ENCODE results near the gene WNT5A.

Gene WNT5A

GRCh38 chr3:55455915-55456314 is 31.2 kb downstream of the WNT5A start:
- Mint-ChIP-seq H3K27me3 (no peaks in the 10 kb centered on the region), H3K9me3 (peaks cover 2% of the 10 kb centered on the region), H3K27ac (no peak overlapping the region), H3K36me3 (ENCODE audit: low read depth) (no peaks in the 10 kb centered on the region), H3K4me3 (no peak overlapping the region), H3K4me1 (ENCODE audit: low read depth) (no peaks in the 10 kb centered on the region)
- no peak for DNase-seq

GRCh38 chr3:55454611-55455010 is 32.5 kb downstream of the WNT5A start:
- H3K27ac Mint-ChIP-seq, result no peak overlapping the region
- H3K4me3 Mint-ChIP-seq, result no peak overlapping the region
- no peak for DNase-seq
- H3K27me3 Mint-ChIP-seq, result no peaks in the 10 kb centered on the region
- H3K4me1 Mint-ChIP-seq (ENCODE audit: low read depth), result no peaks in the 10 kb centered on the region
- peaks cover 5% of the 10 kb centered on the region for H3K9me3 Mint-ChIP-seq
- no peaks in the 10 kb centered on the region for H3K36me3 Mint-ChIP-seq (ENCODE audit: low read depth)

- peaks cover 5% of the 10 kb centered on the region for H3K9me3 Mint-ChIP-seq
These were observed 33.1 kb downstream of the WNT5A start for GRCh38 chr3:55453886-55454496.

GRCh38 chr3:55452886-55453285 is 34.2 kb downstream of the WNT5A start:
- no peak for DNase-seq
- Mint-ChIP-seq H3K4me3 (no peak overlapping the region), H3K9me3 (peaks cover 5% of the 10 kb centered on the region), H3K27ac (no peak overlapping the region), H3K4me1 (ENCODE audit: low read depth) (no peaks in the 10 kb centered on the region), H3K36me3 (ENCODE audit: low read depth) (no peaks in the 10 kb centered on the region), H3K27me3 (no peaks in the 10 kb centered on the region)

More at GRCh38 chr3:55453886-55454496, 33.1 kb downstream of the WNT5A start:
- DNase-seq, result no peak
- Mint-ChIP-seq H3K27me3 (no peaks in the 10 kb centered on the region), H3K27ac (no peak overlapping the region), H3K36me3 (ENCODE audit: low read depth) (no peaks in the 10 kb centered on the region), H3K4me3 (no peak overlapping the region), H3K4me1 (ENCODE audit: low read depth) (no peaks in the 10 kb centered on the region)

GRCh38 chr3:55449527-55449926 is 37.6 kb downstream of the WNT5A start:
- Mint-ChIP-seq H3K9me3 (peaks cover 5% of the 10 kb centered on the region), H3K4me1 (ENCODE audit: low read depth) (no peaks in the 10 kb centered on the region), H3K4me3 (no peak overlapping the region), H3K36me3 (ENCODE audit: low read depth) (no peaks in the 10 kb centered on the region), H3K27ac (no peak overlapping the region), H3K27me3 (peaks cover 3% of the 10 kb centered on the region)
- no peak for DNase-seq

GRCh38 chr3:55446850-55447249 is 40.3 kb downstream of the WNT5A start:
- DNase-seq, result no peak

GRCh38 chr3:55445551-55445950 is 41.6 kb downstream of the WNT5A start:
- no peak overlapping the region for H3K4me3 Mint-ChIP-seq
- H3K4me1 Mint-ChIP-seq (ENCODE audit: low read depth), result no peaks in the 10 kb centered on the region
- no peaks in the 10 kb centered on the region for H3K9me3 Mint-ChIP-seq
- DNase-seq, result no peak
- no peak overlapping the region for H3K27ac Mint-ChIP-seq
- peaks cover 3% of the 10 kb centered on the region for H3K27me3 Mint-ChIP-seq
- H3K36me3 Mint-ChIP-seq (ENCODE audit: low read depth), result no peaks in the 10 kb centered on the region

More at GRCh38 chr3:55446850-55447249, 40.3 kb downstream of the WNT5A start:
- H3K36me3 Mint-ChIP-seq (ENCODE audit: low read depth), result no peaks in the 10 kb centered on the region
- H3K4me1 Mint-ChIP-seq (ENCODE audit: low read depth), result no peaks in the 10 kb centered on the region
- no peak overlapping the region for H3K4me3 Mint-ChIP-seq
- H3K27ac Mint-ChIP-seq, result no peak overlapping the region
- H3K9me3 Mint-ChIP-seq, result peaks cover 5% of the 10 kb centered on the region
- peaks cover 3% of the 10 kb centered on the region for H3K27me3 Mint-ChIP-seq

- no peak for DNase-seq
- H3K27ac Mint-ChIP-seq, result no peak overlapping the region
- no peak overlapping the region for H3K4me3 Mint-ChIP-seq
- H3K9me3 Mint-ChIP-seq, result no peaks in the 10 kb centered on the region
- H3K4me1 Mint-ChIP-seq (ENCODE audit: low read depth), result no peaks in the 10 kb centered on the region
- H3K36me3 Mint-ChIP-seq (ENCODE audit: low read depth), result no peaks in the 10 kb centered on the region
- H3K27me3 Mint-ChIP-seq, result peaks cover 3% of the 10 kb centered on the region
These were observed 43.8 kb downstream of the WNT5A start for GRCh38 chr3:55443346-55443745.

- no peak overlapping the region for H3K4me3 Mint-ChIP-seq
These were observed 44.2 kb downstream of the WNT5A start for GRCh38 chr3:55442861-55443260.

GRCh38 chr3:55441499-55441898 is 45.6 kb downstream of the WNT5A start:
- Mint-ChIP-seq H3K9me3 (no peaks in the 10 kb centered on the region), H3K36me3 (ENCODE audit: low read depth) (no peaks in the 10 kb centered on the region), H3K4me3 (no peak overlapping the region), H3K27me3 (peaks cover 3% of the 10 kb centered on the region), H3K4me1 (ENCODE audit: low read depth) (no peaks in the 10 kb centered on the region), H3K27ac (no peak overlapping the region)
- DNase-seq, result no peak

More at GRCh38 chr3:55442861-55443260, 44.2 kb downstream of the WNT5A start:
- no peak for DNase-seq
- H3K36me3 Mint-ChIP-seq (ENCODE audit: low read depth), result no peaks in the 10 kb centered on the region
- H3K27me3 Mint-ChIP-seq, result peaks cover 3% of the 10 kb centered on the region
- H3K9me3 Mint-ChIP-seq, result no peaks in the 10 kb centered on the region
- no peak overlapping the region for H3K27ac Mint-ChIP-seq
- no peaks in the 10 kb centered on the region for H3K4me1 Mint-ChIP-seq (ENCODE audit: low read depth)

- no peaks in the 10 kb centered on the region for H3K9me3 Mint-ChIP-seq
- no peak for DNase-seq
- H3K27me3 Mint-ChIP-seq, result peaks cover 3% of the 10 kb centered on the region
- no peaks in the 10 kb centered on the region for H3K36me3 Mint-ChIP-seq (ENCODE audit: low read depth)
- no peak overlapping the region for H3K27ac Mint-ChIP-seq
- H3K4me3 Mint-ChIP-seq, result no peak overlapping the region
- no peaks in the 10 kb centered on the region for H3K4me1 Mint-ChIP-seq (ENCODE audit: low read depth)
These were observed 46.9 kb downstream of the WNT5A start for GRCh38 chr3:55440104-55440708.

GRCh38 chr3:55439657-55440056 is 47.4 kb downstream of the WNT5A start:
- Mint-ChIP-seq H3K36me3 (ENCODE audit: low read depth) (no peaks in the 10 kb centered on the region), H3K9me3 (no peaks in the 10 kb centered on the region), H3K4me1 (ENCODE audit: low read depth) (no peaks in the 10 kb centered on the region), H3K4me3 (no peak overlapping the region), H3K27me3 (no peaks in the 10 kb centered on the region), H3K27ac (no peak overlapping the region)
- DNase-seq, result no peak

- H3K27me3 Mint-ChIP-seq, result no peaks in the 10 kb centered on the region
- no peaks in the 10 kb centered on the region for H3K36me3 Mint-ChIP-seq (ENCODE audit: low read depth)
- no peak overlapping the region for H3K4me3 Mint-ChIP-seq
- no peaks in the 10 kb centered on the region for H3K4me1 Mint-ChIP-seq (ENCODE audit: low read depth)
- no peak overlapping the region for H3K27ac Mint-ChIP-seq
- DNase-seq, result no peak
- peaks cover 2% of the 10 kb centered on the region for H3K9me3 Mint-ChIP-seq
These were observed 50.5 kb downstream of the WNT5A start for GRCh38 chr3:55436644-55437043.

GRCh38 chr3:55435491-55435890 is 51.6 kb downstream of the WNT5A start:
- no peak overlapping the region for H3K27ac Mint-ChIP-seq
- peaks cover 2% of the 10 kb centered on the region for H3K9me3 Mint-ChIP-seq
- no peaks in the 10 kb centered on the region for H3K27me3 Mint-ChIP-seq
- no peaks in the 10 kb centered on the region for H3K36me3 Mint-ChIP-seq (ENCODE audit: low read depth)
- no peak overlapping the region for H3K4me3 Mint-ChIP-seq
- no peaks in the 10 kb centered on the region for H3K4me1 Mint-ChIP-seq (ENCODE audit: low read depth)
- DNase-seq, result no peak

- no peaks in the 10 kb centered on the region for H3K4me1 Mint-ChIP-seq (ENCODE audit: low read depth)
- DNase-seq, result no peak
- H3K36me3 Mint-ChIP-seq (ENCODE audit: low read depth), result no peaks in the 10 kb centered on the region
- H3K9me3 Mint-ChIP-seq, result peaks cover 2% of the 10 kb centered on the region
- H3K27me3 Mint-ChIP-seq, result no peaks in the 10 kb centered on the region
- H3K4me3 Mint-ChIP-seq, result no peak overlapping the region
- H3K27ac Mint-ChIP-seq, result no peak overlapping the region
These were observed 52.3 kb downstream of the WNT5A start for GRCh38 chr3:55434789-55435188.

All from activated T-cell treated with anti-CD3 and anti-CD28 coated beads, Interleukin-2, amount 50 U/mL, for 24 hours (primary cell).